Nucleus accumbens (tissue), 56 donors: ENCODE results near the gene GADD45G.

Experiments used
- DNase-seq, 56 donors: peaks; one replicate each; lab custom pipeline; 2025; lab: John Stamatoyannopoulos, UW

GADD45G gene

DNA sequence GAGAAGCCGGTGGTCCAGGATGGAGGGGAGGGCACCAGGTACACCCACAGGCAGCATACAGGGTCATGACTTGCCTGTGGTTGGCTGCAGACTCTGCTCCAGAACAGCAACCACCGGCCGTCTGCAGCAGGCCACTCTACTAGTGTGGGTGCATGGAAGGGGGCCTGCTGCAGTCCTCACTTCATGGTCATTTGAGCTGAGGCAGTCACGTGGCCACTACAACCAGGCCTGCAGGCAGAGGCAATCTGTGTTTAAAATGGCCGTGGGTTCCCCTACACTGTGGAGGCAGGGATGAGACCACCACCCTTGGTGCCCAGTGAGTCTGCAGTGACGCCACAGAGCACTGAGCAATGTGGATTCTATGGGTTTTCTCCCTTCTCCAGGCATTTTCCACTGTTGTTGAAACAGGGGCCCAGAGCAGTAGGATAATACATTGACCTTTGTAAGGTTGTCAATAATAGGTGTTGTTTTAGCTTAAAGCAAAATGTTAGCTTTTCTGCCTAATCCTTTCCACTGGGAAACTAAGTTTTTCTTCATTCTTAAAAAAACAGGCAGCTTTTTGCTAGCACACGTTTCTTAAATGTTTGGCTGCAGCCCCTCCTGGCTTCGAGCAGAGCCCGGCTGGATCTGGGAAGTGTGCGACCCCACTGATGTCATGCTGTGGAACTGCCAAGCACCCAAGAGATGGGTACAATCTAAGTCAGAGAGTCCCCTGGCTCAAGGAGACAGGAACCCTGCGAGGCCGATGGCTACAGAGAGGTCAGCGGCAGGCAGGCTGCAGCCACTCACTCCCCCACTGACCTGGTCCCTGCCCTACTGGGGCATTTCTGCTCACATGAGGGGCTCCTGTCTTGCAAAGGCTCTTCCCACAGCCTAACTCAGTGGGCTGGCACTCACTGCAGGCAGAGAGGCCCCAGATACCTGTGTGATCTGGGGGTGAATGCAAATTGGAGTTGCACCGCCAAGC lies 21.2 kb downstream of the GADD45G start:
- DNase-seq = no peak

DNA sequence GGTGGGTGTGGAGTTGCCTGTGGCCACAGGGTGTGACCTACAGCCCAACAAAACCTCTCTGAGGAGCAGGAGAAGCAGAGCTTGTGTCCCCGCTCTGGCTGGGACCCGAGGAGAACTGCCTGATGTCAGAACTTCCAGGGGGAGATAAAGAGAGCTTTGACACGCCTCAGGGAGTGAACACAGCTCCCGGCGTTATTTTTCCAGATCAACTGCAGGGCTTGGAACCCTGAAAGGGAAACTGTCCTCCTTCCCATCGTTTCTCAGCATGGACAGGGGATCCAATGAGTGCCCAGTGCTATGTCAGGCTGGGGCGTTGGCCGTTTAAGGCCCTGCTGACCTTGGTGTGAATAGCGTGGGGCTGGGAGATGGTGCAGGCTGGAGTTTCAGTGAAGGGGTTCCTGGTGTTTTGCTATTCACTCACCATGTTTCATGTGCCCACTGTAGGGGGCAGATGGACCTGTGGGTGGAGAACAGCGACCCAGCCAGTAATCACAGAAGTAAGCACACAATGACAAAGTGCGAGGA lies 22.0 kb downstream of the GADD45G start:
- DNase-seq = no peak

DNA sequence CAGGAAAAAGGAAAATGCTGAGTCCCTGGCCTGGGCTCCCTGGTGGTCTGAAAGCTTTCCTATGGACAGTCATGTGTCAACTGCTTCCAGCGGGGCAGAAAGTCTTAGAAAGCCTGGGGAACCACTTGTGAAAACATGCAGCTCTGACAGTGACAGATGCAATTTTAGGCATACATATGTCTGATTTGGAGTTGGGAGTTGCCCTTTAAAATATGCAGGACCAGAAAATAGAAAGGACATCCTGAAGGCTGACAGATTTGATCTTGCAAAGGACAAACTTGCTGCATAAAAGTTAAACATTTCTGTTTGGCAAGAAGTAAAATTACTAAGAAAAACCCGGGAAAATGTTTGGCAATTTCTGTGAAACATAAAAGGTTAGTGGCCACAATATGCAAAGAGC lies 23.8 kb downstream of the GADD45G start:
- no peak for DNase-seq

DNA sequence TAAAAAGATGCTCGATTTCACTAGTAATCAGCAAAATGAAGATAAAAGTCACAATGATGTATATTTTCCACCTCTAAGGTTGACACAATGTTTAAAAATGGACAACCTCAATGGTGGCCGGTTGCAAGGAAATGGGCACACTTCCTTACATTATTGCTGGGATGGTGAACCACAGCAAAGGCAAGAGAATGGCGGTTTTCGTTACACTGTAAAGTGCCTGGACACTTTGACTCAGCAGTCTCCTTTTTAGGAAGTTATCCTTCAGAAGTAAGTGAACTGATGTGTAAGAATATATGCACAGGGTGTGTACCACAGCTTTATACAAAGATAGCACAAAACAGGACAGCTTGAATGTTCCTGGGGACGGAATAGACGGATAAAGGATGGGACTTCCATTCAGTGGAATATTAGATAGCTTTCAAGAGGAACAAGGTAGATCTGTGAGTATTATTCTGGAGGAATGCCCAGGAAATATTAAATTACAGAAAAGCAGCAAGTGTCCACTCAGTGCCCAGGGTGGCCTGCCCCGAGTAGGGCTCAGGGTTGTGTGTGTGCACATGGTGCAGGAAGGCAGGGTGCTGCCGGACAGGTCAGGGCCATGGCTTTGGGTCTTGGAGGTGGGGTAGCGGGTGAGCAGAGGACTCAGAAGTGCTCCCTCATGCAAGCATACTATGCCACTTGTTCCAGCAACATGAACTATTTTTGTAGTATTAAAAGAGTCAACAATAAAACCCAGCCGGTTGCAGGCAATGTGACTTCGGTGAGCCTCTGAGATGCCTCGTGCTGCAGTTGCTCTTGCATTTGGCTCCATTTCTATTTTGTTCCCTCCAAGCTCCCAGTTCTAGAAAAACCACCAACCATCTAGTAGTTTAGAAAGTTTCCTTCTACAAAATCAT lies 24.5 kb downstream of the GADD45G start:
- no peak for DNase-seq

DNA sequence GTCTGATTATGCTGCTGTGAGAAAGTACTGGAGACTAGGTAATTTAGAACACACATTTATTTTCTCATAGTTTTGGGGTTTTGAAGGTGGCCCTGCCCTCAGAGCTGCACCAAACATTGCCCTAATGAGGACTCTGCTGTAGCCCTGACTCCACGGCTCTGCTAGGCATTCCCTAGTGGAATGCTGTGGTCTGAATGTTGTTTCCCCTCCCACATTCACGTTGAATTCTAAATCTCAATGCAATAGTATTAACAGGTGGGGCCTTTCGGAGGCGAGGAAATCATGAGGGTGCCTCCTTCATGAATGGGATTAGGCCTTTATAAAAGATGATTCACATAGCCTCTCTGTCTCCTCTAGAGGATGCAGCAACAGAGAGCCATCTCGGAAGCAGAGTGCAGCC lies 25.7 kb downstream of the GADD45G start:
- no peak for DNase-seq

DNA sequence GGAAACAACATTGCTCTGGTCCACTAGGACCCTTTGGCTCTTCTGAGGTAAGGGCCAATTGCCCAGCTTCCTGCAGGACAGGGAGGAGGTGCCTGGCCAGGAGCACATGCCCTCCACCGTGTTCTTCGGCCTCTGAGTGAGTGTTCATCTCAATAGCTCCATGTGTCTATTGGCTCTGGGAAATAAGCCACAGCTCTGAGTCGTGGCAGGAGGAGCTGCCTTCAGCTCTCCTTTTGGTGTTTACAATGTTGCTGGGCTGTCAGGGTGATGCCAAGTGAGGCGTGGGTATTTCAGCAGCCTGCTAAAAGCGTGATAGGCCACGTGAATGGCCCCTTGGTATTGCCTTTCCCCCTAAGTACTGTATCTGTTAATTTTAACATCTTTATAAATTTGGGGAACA lies 26.6 kb downstream of the GADD45G start:
- peak in 17 of 56 donors; percentile 10 to 72 (median 28) for DNase-seq

DNA sequence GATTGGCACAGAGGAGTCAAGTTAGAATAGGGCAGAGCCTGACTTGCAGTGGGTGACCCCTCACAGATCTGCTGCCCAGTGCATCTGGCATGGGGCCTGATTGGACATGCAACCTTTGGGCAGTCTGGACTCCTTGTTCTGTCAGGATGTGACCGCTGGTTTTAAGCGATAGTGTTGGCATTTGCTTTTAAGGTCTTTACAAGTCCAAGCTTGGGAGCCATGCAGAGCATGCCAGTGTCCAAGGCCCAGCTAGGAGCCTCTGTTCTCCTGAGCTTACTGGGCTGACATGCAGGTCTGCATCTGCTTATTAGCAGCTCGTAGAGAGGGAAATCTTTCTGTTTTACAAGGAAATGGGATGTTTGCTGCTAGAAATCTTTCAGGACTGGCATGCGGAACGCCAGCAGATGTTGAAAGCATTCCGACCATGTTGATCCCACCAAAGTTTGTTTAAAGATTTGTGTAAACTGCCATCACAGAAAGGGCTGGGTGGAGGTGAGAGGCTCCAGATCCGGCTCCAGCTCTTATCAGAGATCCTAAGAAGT lies 27.5 kb downstream of the GADD45G start:
- no peak for DNase-seq

DNA sequence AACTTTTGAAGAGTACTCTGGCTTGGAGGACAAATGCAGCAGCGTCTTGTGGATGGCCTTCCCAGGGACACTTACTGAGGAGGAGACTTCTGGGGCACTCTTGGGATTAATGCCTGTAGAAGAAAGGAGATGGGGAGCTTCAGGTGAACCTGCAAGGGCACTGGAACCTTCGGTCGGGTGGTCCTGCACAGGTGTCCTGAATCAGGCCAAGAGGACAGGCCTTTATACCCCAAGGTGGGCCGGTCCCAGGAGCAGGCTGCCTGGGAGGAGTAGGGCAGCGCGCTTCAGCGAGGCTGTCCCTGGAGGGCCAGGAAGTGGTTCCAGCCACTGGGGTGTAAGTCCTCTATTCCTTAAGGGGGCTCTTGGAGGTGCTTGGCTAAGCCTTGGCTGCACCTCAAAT lies 27.9 kb downstream of the GADD45G start:
- no peak for DNase-seq

DNA sequence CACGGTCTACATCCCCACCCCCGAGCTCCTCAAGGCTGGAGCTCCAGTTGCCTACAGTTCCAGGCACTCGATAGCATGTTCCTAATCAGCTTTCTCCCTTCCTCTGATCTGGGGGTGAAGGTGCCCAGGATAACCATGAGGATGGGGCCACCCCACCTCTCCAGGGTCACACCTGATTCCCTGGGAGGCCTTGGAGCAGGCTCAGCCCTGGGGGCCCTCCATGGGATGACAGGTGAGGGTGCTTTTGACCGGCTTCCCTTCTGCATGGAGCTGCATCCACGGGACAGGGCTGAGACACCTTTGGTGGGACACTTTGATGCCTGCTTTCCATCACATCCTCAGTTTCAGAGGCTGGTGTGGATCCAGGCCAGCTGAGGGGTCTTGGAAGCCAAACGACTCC lies 28.6 kb downstream of the GADD45G start:
- no peak for DNase-seq

DNA sequence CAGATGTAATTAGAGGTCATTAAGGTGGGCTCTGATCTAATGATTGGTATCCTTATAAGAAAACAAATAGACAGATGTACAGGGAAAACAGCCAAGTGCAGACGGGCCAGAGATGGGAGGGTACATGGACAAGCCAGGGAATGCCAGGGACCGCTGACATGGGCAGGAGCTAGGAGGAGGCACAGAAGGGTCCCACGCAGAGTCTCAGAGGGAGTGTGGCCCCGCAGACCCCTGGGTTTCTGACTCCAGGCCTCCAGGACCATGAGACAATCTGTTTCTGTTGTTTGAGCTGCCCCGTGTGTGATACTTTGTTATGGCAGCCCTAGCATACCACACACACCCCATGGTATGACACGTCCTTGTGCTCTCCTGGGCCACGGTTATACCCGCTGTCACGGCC lies 29.1 kb downstream of the GADD45G start:
- DNase-seq = no peak

DNA sequence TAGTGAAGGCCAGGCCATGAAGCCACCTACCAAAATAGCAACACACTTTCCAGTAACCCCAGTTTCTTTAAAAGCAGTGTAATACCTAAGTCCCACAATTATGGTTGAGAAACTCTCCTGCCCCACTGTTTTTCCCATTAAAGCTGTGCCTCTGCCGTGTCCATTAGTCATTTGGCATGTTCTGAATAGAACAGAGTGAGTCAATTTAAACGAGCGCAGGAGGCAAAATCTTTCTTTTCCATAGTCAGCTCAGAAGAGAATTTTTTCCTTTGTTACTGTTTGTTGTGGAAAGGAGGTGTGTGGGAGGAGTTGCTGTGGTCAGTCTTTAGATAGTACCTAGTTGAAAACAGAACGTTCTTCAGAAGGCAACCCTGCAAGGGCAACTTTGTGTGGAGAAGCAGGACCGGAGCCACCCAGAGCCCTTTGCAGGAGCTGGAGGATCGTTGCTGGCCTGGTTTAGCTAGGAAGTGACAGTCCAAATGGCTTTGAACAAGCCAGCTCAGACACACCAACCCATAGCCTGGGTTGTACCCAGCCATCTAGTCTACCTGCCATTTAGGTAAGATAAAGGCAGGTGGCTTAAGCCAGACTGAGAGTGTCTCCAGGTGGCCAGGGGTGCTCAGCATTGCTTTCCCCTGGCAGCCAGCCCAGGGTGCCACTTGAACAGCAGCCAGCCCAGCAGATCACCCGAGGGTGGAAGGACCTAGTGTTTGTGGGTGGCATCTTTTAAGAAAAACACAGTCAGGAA lies 30.4 kb downstream of the GADD45G start:
- DNase-seq = no peak

DNA sequence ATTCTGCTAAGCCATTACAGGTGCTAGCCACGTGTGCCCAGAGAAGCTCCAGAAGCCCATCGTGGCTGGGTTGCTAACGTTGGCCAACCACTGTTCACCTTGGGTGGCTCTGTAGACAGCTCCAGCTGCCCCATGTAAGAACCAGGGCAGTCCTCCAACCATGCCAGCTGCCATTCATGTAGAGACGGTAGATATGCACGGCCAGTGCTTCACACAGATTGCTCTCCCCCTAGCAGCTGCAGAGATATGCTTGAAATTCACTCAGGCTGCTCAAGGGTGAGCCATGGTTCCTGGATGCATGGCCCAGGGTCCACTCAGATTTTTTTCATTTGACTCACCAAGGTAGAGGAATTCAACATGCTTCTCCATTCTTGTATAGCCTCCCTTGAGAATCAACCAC lies 31.0 kb downstream of the GADD45G start:
- no peak for DNase-seq

DNA sequence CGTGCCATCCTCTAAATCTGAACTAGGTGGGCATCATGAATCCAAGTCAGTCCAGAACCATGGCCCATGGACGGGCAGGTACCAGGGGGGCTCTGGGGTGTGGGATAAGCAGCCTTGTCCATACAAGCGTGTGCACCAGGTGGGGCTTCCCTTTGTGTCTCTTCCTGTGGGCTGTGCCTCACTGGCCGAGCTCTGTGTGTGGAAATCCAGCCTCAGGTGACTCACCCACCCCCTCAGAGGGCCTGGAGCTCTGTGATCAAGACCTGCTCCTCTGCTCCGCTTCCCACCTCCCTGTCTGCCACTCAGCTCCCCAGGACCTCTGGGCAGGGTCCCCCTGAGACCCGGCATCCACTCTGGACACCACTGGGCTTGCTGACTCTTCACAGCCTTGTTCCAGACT lies 33.0 kb downstream of the GADD45G start:
- no peak for DNase-seq

DNA sequence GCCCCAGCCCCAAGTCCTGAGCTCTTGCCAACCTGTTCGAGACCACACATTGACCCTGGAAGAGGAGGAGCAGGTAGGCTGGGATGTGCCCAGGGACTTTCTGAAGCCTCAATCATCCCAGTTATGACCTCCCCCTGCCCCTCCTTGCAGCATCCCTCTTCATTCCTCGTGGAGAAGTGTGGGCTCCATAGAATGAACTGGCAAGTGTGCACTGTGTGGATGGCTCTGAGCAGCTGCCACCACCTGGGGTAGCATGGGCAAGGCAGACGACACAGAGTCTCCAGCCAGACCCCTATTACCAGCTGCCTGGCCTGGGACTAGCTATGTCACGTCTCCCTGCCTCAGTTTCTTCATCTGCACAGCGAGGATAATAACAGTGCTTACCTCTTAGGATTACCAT lies 33.5 kb downstream of the GADD45G start:
- DNase-seq = no peak

DNA sequence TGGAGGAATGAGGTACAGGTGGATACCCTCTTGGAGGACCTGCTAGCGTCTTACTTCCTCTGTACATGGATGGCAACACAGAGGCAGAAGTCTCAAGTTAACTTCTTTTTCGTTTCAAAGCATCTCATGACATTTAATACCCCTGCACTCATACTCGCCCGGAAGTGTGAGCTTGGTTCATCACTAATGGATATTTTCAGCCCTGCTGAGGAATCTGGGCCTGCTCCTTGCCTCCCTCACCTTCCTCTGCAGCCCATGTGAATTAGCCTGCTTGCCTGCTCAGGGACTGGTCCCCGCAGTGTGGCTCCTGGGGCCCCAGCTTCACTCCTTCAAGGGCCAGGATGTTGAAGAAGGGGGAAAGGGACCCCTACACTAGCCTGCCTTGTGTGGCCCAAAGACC lies 34.1 kb downstream of the GADD45G start:
- DNase-seq = no peak

DNA sequence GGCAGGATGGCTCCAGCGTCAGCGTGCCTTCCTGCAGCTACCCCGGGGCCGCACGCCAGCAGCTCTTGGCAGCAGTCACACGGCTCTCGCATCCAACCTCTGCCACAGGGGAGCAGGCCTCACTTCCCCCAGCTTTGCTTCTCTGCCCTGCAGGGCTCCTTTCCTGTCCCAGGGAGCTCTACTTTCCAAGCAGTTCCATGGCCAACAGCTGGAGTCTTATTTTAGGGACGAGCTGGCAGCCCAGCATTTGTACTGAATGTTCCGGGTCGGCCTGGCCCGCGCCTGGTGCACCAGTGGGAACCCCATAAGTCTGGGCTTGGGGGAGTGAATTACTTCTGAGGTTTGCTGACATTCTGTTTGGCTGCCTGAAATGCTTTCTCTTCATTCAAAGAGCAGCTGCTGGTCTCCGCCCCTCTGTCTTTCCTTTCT lies 34.6 kb downstream of the GADD45G start:
- peak in 37 of 56 donors; percentile 12 to 73 (median 40) for DNase-seq

DNA sequence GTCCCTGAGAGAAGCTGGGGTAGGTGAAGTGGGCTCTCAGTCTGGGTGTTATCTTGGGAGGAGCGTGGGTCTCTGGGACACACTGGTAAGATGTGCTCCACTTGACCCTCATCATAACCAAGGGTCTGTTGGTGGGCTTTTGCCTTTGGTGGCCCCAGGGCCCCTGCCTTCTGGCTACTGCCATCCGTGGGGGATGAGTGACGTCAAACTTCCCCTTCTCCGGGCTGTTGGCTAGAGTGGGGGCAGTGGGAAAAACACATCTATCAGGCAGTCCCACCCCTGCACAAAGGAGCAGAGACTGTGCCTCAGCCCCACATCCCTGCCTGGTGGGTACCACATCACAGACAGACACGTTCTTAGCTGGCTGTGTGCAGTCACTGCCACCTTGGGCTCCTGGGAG lies 35.1 kb downstream of the GADD45G start:
- DNase-seq = no peak

DNA sequence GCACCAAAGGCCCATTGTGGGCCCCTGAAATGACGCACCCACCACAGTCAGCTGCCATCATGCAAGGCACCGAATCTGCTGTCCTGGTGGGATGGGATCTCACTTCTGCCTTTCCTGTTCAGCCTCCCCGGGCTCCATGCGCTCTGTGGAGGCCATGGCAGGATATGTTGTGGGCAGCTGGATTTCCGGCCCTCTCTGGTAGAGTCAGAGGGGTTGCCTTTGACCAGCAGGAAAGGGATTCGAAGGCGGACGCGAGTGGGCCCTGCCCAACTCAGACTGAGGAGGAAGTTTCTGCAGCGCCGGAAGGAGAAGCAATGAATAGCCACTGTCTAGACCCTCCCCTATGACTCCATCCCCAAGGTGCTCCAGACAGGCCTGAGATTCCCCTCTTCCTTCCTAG lies 35.5 kb downstream of the GADD45G start:
- DNase-seq = peak in 5 of 56 donors; percentile 18 to 41 (median 20)

DNA sequence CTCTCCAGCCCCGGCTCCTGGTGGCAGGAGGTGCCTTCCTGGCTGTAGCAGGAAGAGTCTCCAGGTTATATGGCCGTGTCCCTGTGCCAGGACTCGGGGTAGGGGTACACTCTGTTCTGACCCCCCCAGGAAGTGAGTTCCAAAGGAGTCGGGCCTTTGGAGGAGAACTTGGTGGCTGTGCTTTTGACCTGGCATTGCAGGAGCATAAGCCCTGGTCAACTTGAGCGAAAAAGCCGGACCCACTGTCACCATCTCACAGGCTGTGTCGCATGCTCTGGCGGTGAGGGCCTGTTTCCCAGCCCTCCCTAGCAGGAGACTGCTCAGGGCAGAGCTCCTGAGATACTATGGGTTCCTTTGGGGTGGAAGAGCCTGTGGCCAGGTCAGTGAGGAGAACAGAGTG lies 36.0 kb downstream of the GADD45G start:
- no peak for DNase-seq

DNA sequence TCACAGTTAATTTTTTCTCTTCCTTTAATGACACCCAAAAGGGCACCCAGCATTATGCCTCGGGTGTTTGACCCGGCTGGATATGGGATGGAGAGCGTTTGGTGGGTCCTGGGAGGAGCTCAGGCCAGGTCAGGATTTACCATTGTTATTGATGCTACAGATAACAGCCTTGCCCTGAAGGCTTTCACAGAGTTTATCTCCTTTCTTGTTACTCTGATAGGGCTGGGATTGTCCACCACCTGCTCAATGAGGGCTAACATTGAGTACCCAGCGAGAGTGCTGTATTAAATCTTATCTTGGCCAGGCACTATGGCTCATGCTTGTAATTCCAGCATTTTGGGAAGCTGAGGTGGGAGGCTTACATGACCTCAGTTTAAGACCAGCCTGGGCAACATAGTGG lies 37.2 kb downstream of the GADD45G start:
- DNase-seq = no peak
